Fibroblast of the aortic adventitia (primary cell): ENCODE measurements around the gene SLC25A41. TPM values are rescaled to one million over a fixed set of nuclear protein-coding genes. Genes with fewer than 3 reads are reported as not detected.

Source experiments
- DNase-seq: peaks from one replicate; pipeline ENCODE4 v3.0.0-alpha.2; 2010; ENCODE audit warnings: low read depth
- H3K4me3 ChIP-seq: 2 replicates; pipeline ENCODE4 v1.5.1; 2011; ENCODE audit warnings: low read depth, mild to moderate bottlenecking, control low read depth, low read length, moderate library complexity
- CTCF ChIP-seq: IDR thresholded peaks from 2 replicates; pipeline ENCODE4 v1.5.1; 2011; ENCODE audit warnings: mild to moderate bottlenecking, low read length, control low read depth, inconsistent platforms; ENCODE audit not compliant: insufficient read depth
- total RNA-seq: library from RNA; depleted of rRNA; stranded (reverse); fragments of >200 nt; gene quantifications from 2 replicates; pipeline ENCODE4 v1.2.3, GENCODE V29; 2012; ENCODE audit warnings: low replicate concordance

SLC25A41 gene
- total RNA-seq, 1 donor: not detected

- DNase-seq: no peak
- no peak for TF ChIP-seq CTCF
- no peak overlapping the region for H3K4me3 ChIP-seq
These were observed 12.9 kb upstream of the SLC25A41 start for GRCh38 chr19:6446452-6446851.

GRCh38 chr19:6443986-6444385, 10.4 kb upstream of the SLC25A41 start:
- no peak for TF ChIP-seq CTCF
- H3K4me3 ChIP-seq: no peak overlapping the region
- no peak for DNase-seq

- DNase-seq: no peak
- TF ChIP-seq CTCF: no peak
- no peak overlapping the region for H3K4me3 ChIP-seq
These were observed 8.6 kb upstream of the SLC25A41 start for GRCh38 chr19:6442087-6442688.

- TF ChIP-seq CTCF: no peak
- DNase-seq: no peak
- no peak overlapping the region for H3K4me3 ChIP-seq
These were observed 7.3 kb upstream of the SLC25A41 start for GRCh38 chr19:6440905-6441304.

GRCh38 chr19:6439743-6440142, 6.2 kb upstream of the SLC25A41 start:
- H3K4me3 ChIP-seq: no peak overlapping the region
- DNase-seq: no peak
- no peak for TF ChIP-seq CTCF

- no peak for TF ChIP-seq CTCF
- no peak overlapping the region for H3K4me3 ChIP-seq
- no peak for DNase-seq
These were observed 398 bp downstream of the SLC25A41 start for GRCh38 chr19:6433165-6433564.

GRCh38 chr19:6431891-6432290, 1.7 kb downstream of the SLC25A41 start:
- TF ChIP-seq CTCF: no peak
- no peak for DNase-seq
- no peak overlapping the region for H3K4me3 ChIP-seq
